IMR-90 (cell line): ENCODE results near the gene COL23A1. TPM values are rescaled to one million over a fixed set of nuclear protein-coding genes. Genes with fewer than 3 reads are reported as not detected.

Experiments
- ATAC-seq: fragments of 200-7000 bp; cut with Tn5 transposase; 2 replicates; pipeline ENCODE4 v1.9.1; 2020; ENCODE audit warnings: low read depth, mild to moderate bottlenecking, moderate library complexity
- BruUV-seq: library from RNA; stranded (reverse); fragments of 400-500 nt; replicated peaks from 2 replicates; lab custom pipeline; 2021; lab: Mats Ljungman, UMichigan
- CTCF ChIA-PET: fragments of 300-600 bp; formaldehyde crosslinking; extraction: SDS; loops from one replicate; lab custom pipeline; 2021; ENCODE audit warnings: antibody characterized with exemption; lab: Yijun Ruan, JAX
- POLR2A ChIA-PET: fragments of 300-600 bp; sonication (Branson Sonifier 250); formaldehyde crosslinking; loops from one replicate; lab custom pipeline; 2022; ENCODE audit warnings: antibody characterized with exemption; ENCODE audit not compliant: unreplicated experiment; lab: Charles Lee
- DNase-seq: peaks from one replicate; pipeline ENCODE4 v3.0.0; 2013
- H2AFZ ChIP-seq: replicated peaks from 2 replicates; pipeline ENCODE3; 2013; ENCODE audit warnings: low read length, mild to moderate bottlenecking; ENCODE audit not compliant: poor library complexity
- H2AK5ac ChIP-seq: 2 replicates; pipeline ENCODE4 v1.6.1; 2013; ENCODE audit warnings: low read depth, low read length, inconsistent platforms
- H2AK9ac ChIP-seq: replicated peaks from 2 replicates; pipeline ENCODE3; 2013; ENCODE audit warnings: mild to moderate bottlenecking, low read depth, low read length, moderate library complexity; ENCODE audit not compliant: poor library complexity
- H2BK120ac ChIP-seq: 2 replicates; pipeline ENCODE4 v1.6.1; 2013; ENCODE audit warnings: low read depth, low read length, inconsistent platforms
- H2BK15ac ChIP-seq: 3 replicates; pipeline ENCODE4 v1.6.1; 2013; ENCODE audit warnings: low read depth, low read length, inconsistent platforms
- H2BK20ac ChIP-seq: 2 replicates; pipeline ENCODE4 v1.6.1; 2013; ENCODE audit warnings: low read depth, mild to moderate bottlenecking, inconsistent platforms, low read length, moderate library complexity
- H2BK5ac ChIP-seq: 2 replicates; pipeline ENCODE4 v1.6.1; 2013; ENCODE audit warnings: mild to moderate bottlenecking, low read depth, low read length, inconsistent platforms; ENCODE audit not compliant: poor library complexity, severe bottlenecking
- H3K14ac ChIP-seq: replicated peaks from 2 replicates; pipeline ENCODE4 v1.6.1; 2013; ENCODE audit warnings: low read depth, low read length, inconsistent platforms
- H3K18ac ChIP-seq: 2 replicates; pipeline ENCODE4 v1.6.1; 2013; ENCODE audit warnings: low read depth, low read length, control low read depth
- H3K23ac ChIP-seq: 2 replicates; pipeline ENCODE4 v1.6.1; 2013; ENCODE audit warnings: low read depth, low read length, inconsistent platforms
- H3K27ac ChIP-seq: 2 replicates; pipeline ENCODE4 v1.5.1; 2013; ENCODE audit warnings: mild to moderate bottlenecking, control low read depth, low read length; ENCODE audit not compliant: insufficient read depth
- H3K27me3 ChIP-seq: 2 replicates; pipeline ENCODE4 v1.6.1; 2013; ENCODE audit warnings: low read length; ENCODE audit not compliant: control insufficient read depth, insufficient read depth
- H3K36me3 ChIP-seq: 2 replicates; pipeline ENCODE4 v1.6.1; 2013; ENCODE audit warnings: low read length, mixed read lengths; ENCODE audit not compliant: control insufficient read depth, insufficient read depth
- H3K4ac ChIP-seq: 2 replicates; pipeline ENCODE4 v1.6.1; 2013; ENCODE audit warnings: low read depth, low read length, inconsistent platforms
- H3K4me1 ChIP-seq: 2 replicates; pipeline ENCODE4 v1.6.1; 2013; ENCODE audit warnings: low read length, mixed read lengths; ENCODE audit not compliant: control insufficient read depth, insufficient read depth
- H3K4me2 ChIP-seq: 2 replicates; pipeline ENCODE4 v1.6.1; 2013; ENCODE audit warnings: low read depth, mild to moderate bottlenecking, control low read depth, low read length, moderate library complexity
- H3K4me3 ChIP-seq: 2 replicates; pipeline ENCODE4 v1.5.1; 2013; ENCODE audit warnings: low read depth, mild to moderate bottlenecking, control low read depth, low read length, moderate library complexity; ENCODE audit not compliant: insufficient read depth
- H3K56ac ChIP-seq: 2 replicates; pipeline ENCODE4 v1.6.1; 2013; ENCODE audit warnings: low read length, inconsistent platforms; ENCODE audit not compliant: insufficient read depth; ENCODE audit errors: extremely low read depth
- H3K79me1 ChIP-seq, 2 experiments: 2 replicates each; pipeline ENCODE4 v1.6.1; 2013; ENCODE audit warnings: low read length in 2 of 2, inconsistent platforms in 1 of 2, low read depth in 1 of 2
- H3K9ac ChIP-seq: 2 replicates; pipeline ENCODE4 v1.6.1; 2013; ENCODE audit warnings: low read depth, low read length, control low read depth
- H3K9me1 ChIP-seq: 2 replicates; pipeline ENCODE4 v1.6.1; 2013; ENCODE audit warnings: low read length, inconsistent platforms; ENCODE audit not compliant: insufficient read depth
- H3K9me3 ChIP-seq: 2 replicates; pipeline ENCODE4 v1.6.1; 2013; ENCODE audit warnings: low read length; ENCODE audit not compliant: control insufficient read depth, insufficient read depth
- H4K20me1 ChIP-seq: 2 replicates; pipeline ENCODE4 v1.6.1; 2013; ENCODE audit warnings: low read length, inconsistent platforms; ENCODE audit not compliant: insufficient read depth
- H4K5ac ChIP-seq: 2 replicates; pipeline ENCODE4 v1.6.1; 2013; ENCODE audit warnings: mild to moderate bottlenecking, low read depth, low read length, control low read depth
- H4K8ac ChIP-seq, 2 experiments: 2 replicates each; pipeline ENCODE4 v1.6.1; 2013; ENCODE audit warnings: low read depth in 2 of 2, low read length in 2 of 2, control low read depth in 1 of 2, inconsistent platforms in 1 of 2
- H4K91ac ChIP-seq: 2 replicates; pipeline ENCODE4 v1.6.1; 2013; ENCODE audit warnings: low read depth, low read length, inconsistent platforms; ENCODE audit not compliant: insufficient read depth
- CHD1 ChIP-seq: IDR thresholded peaks from 2 replicates; pipeline ENCODE4 v1.6.1; 2012; ENCODE audit warnings: low read depth, low read length, improper control_type of control experiment
- POLR2A ChIP-seq: IDR thresholded peaks from 2 replicates; pipeline ENCODE4 v1.6.1; 2012; ENCODE audit warnings: mild to moderate bottlenecking, low read depth, low read length
- RAD21 ChIP-seq: IDR thresholded peaks from 2 replicates; pipeline ENCODE4 v1.6.1; 2012; ENCODE audit warnings: low read length, improper control_type of control experiment
- RFX5 ChIP-seq: IDR thresholded peaks from 2 replicates; pipeline ENCODE4 v1.8.0; 2012; ENCODE audit warnings: low read depth, mild to moderate bottlenecking, low read length, moderate library complexity
- WGBS, 2 experiments: methylation state at CpG; one replicate each; pipeline versions ENCODE4 v1.1.5 to v1.1.7; 2013; ENCODE audit warnings: missing lambda C conversion rate in 2 of 2; ENCODE audit not compliant: insufficient read length in 1 of 2; ENCODE audit errors: extremely low coverage in 2 of 2; 5-methylcytosine and 5-hydroxymethylcytosine counted together
- dilution Hi-C: fragments of 300-500 bp; cut with HindIII; formaldehyde crosslinking; loops from one replicate; pipeline ENCODE4 v1.14.3; 2018; ENCODE audit warnings: low sequenced_read_pairs; ENCODE audit not compliant: unreplicated experiment
- in situ Hi-C: fragments of 300-500 bp; cut with MboI; formaldehyde crosslinking; loops from 3 replicates; pipeline ENCODE4 v1.14.3; 2019; ENCODE audit warnings: low sequenced_read_pairs, inconsistent platforms, mixed read lengths
- intact Hi-C: fragments of 100-400 bp; cut with micrococcal nuclease; formaldehyde crosslinking; loops from 2 replicates; pipeline ENCODE4 v1.10.0; 2022
- polyA plus RNA-seq, 3 experiments: library from polyadenylated mRNA; depleted of rRNA; stranded (reverse); fragments of >200 nt; gene quantifications; 2 replicates each; pipeline ENCODE4 v1.2.3, GENCODE V29; 2012; ENCODE audit warnings: low replicate concordance in 1 of 3
- total RNA-seq: library from RNA; depleted of rRNA; stranded (reverse); fragments of >200 nt; gene quantifications from 2 replicates; pipeline ENCODE4 v1.2.3, GENCODE V29; 2012

COL23A1 gene
- total and polyA plus RNA-seq, 2 of the 4 experiments (the other 2 are of a cell fraction) = not detected

- no peak overlapping the region for H4K91ac ChIP-seq
- no peak overlapping the region for H2AK5ac ChIP-seq
- H3K4ac ChIP-seq = no peak overlapping the region
- H3K9me3 ChIP-seq = 0 out of 2 replicates have a peak, but pooled peaks cover 4% of the 10 kb centered on the region
- H2AFZ ChIP-seq = no peak overlapping the region
- WGBS, 2 experiments = 80% methylated on average over 2 of the region's 8 CpGs; no CpG with 5 or more reads in 1 of the 2 experiments
- H3K9me1 ChIP-seq = no peaks in the 10 kb centered on the region
- TF ChIP-seq POLR2A (no peak), RAD21 (no peak), RFX5 (no peak), CHD1 (no peak)
- no peak overlapping the region for H2BK20ac ChIP-seq
- no peak overlapping the region for H3K9ac ChIP-seq
- in situ Hi-C loops = no loop called here
- no peak overlapping the region for H3K4me2 ChIP-seq
- H2AK9ac ChIP-seq = no peak overlapping the region
- H4K5ac ChIP-seq = no peak overlapping the region
- H3K79me1 ChIP-seq = no peaks in the 10 kb centered on the region
- H3K14ac ChIP-seq = no peak overlapping the region
- no peak overlapping the region for H3K4me3 ChIP-seq
- DNase-seq (no peak), ATAC-seq (no peak)
- BruUV-seq = no TSS peak
- no peaks in the 10 kb centered on the region for H3K27me3 ChIP-seq
- ChIA-PET POLR2A (no interaction called here), CTCF (interaction anchor here (0.6 kb wide), 1 partner anchor 94 kb away, joined by 3 read pairs; no protein-coding TSS in a partner anchor)
- H3K23ac ChIP-seq = no peak overlapping the region
- H2BK15ac ChIP-seq = no peak overlapping the region
- H2BK5ac ChIP-seq = no peak overlapping the region
- H3K56ac ChIP-seq = no peak overlapping the region
- no peaks in the 10 kb centered on the region for H4K20me1 ChIP-seq
- H3K36me3 ChIP-seq = no peaks in the 10 kb centered on the region
- H4K8ac ChIP-seq = no peak overlapping the region
- no peak overlapping the region for H2BK120ac ChIP-seq
- H3K4me1 ChIP-seq = no peaks in the 10 kb centered on the region
- H3K27ac ChIP-seq = no peak overlapping the region
- intact Hi-C loops = no loop called here
- dilution Hi-C loops = no loop called here
- H3K18ac ChIP-seq = no peak overlapping the region
Measured at GRCh38 chr5:178458140-178458539, 132.1 kb downstream of the COL23A1 start.
